C4-2B (cell line): ENCODE results near the gene ACOXL.

Experiments
- ZFX ChIP-seq: fragments of 450-650 bp; IDR thresholded peaks from 2 replicates; pipeline ENCODE4 v1.6.1; 2017
- TF ChIP-seq, protein P1 (sequence below): fragments of 450-650 bp; conservative IDR thresholded peaks from 2 replicates; pipeline ENCODE4 v1.5.1; 2017; ENCODE audit warnings: mild to moderate bottlenecking

DNA sequence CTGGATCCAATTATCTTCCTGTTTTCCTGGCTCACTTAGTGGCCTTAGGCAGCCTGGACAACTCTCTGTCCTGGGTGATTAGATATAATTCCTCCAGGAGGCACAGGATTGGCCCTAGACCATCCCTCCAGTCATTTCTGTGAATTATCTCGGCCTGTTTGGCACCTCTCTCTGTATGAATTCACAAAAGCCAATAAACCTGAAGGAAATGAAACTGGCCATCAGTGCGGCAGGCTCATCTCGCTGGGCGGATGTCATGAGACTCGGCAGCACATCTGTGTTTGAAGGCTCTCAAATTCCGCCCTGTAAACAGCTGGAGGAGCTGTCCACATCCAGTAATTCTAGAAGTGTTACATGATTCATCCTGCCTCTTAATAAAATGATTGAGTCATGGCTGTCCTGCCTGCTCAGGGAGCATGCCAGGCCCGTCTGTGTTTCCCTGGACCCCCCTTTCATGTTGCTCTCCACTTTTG is 38.6 kb downstream of the ACOXL start:
- TF ChIP-seq, protein P1, sequence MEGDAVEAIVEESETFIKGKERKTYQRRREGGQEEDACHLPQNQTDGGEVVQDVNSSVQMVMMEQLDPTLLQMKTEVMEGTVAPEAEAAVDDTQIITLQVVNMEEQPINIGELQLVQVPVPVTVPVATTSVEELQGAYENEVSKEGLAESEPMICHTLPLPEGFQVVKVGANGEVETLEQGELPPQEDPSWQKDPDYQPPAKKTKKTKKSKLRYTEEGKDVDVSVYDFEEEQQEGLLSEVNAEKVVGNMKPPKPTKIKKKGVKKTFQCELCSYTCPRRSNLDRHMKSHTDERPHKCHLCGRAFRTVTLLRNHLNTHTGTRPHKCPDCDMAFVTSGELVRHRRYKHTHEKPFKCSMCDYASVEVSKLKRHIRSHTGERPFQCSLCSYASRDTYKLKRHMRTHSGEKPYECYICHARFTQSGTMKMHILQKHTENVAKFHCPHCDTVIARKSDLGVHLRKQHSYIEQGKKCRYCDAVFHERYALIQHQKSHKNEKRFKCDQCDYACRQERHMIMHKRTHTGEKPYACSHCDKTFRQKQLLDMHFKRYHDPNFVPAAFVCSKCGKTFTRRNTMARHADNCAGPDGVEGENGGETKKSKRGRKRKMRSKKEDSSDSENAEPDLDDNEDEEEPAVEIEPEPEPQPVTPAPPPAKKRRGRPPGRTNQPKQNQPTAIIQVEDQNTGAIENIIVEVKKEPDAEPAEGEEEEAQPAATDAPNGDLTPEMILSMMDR, result no peak
- TF ChIP-seq ZFX, result no peak
